ENCODE measurements around the gene ELFN2.

Gene ELFN2

DNA sequence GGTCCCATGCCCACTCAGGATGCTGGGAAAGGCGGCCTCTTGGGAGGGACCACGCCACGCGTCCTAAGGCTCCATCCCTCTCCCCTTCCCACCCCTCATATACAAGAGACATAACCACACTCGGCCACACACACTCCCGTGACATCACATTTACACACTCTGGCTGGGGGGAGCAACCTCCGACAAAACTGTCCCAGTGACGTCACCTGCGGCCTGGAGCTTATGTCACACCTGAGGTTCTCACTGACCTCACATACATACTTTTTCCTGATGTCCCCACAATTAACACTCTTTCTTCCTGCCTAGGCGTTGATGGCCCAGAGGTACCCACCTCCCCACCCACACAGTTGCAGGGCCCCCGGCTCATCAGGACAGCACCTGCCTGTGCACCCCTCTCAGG, 1.9 kb downstream of the ELFN2 start:
- TF ChIP-seq, protein P1, sequence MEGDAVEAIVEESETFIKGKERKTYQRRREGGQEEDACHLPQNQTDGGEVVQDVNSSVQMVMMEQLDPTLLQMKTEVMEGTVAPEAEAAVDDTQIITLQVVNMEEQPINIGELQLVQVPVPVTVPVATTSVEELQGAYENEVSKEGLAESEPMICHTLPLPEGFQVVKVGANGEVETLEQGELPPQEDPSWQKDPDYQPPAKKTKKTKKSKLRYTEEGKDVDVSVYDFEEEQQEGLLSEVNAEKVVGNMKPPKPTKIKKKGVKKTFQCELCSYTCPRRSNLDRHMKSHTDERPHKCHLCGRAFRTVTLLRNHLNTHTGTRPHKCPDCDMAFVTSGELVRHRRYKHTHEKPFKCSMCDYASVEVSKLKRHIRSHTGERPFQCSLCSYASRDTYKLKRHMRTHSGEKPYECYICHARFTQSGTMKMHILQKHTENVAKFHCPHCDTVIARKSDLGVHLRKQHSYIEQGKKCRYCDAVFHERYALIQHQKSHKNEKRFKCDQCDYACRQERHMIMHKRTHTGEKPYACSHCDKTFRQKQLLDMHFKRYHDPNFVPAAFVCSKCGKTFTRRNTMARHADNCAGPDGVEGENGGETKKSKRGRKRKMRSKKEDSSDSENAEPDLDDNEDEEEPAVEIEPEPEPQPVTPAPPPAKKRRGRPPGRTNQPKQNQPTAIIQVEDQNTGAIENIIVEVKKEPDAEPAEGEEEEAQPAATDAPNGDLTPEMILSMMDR (IDR thresholded peaks at IDR 0.05) = no peak
- H3K27ac ChIP-seq = no peak overlapping the region
- H2AFZ ChIP-seq = no peak overlapping the region
- H3K36me3 ChIP-seq (ENCODE audit: control insufficient read depth, insufficient read depth, low read length) = no peaks in the 10 kb centered on the region
- H3K4me1 ChIP-seq = no peaks in the 10 kb centered on the region
- H3K79me2 ChIP-seq = no peaks in the 10 kb centered on the region
- H3K9me3 ChIP-seq (ENCODE audit: control insufficient read depth, low read length) = no peaks in the 10 kb centered on the region
- no peak overlapping the region for H3K4me3 ChIP-seq (ENCODE audit: low read depth, low read length)
- H3K4me2 ChIP-seq (ENCODE audit: low read length) = no peak overlapping the region
- peaks cover 7% of the 10 kb centered on the region for H3K27me3 ChIP-seq (ENCODE audit: control insufficient read depth, insufficient read depth, low read length)
- H3K9ac ChIP-seq = no peak overlapping the region

DNA sequence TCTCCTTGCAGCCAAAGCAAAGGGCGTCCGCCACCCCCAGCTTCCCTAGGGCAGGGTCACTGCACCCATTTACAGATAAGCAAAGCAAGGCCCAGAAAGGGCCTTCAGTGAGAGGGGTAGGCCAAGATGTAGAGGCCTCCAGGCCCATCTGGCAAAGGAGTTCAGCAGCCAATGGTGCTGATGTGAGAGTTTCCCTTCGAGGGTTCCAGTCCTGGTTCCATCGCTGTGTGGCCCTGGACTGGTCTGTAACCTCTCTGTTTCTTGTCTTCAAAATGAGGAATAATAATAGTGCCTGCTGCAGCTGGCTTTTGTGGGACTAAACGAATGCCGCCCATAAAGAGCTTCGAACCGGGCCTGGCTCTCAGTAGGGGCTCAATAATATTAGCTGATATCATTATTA, 4.0 kb downstream of the ELFN2 start:
- Histone ChIP-seq H3K79me2 (no peaks in the 10 kb centered on the region), H3K9me3 (ENCODE audit: control insufficient read depth, low read length) (no peaks in the 10 kb centered on the region), H3K4me3 (ENCODE audit: low read depth, low read length) (no peak overlapping the region), H3K4me2 (ENCODE audit: low read length) (no peak overlapping the region), H3K27me3 (ENCODE audit: control insufficient read depth, insufficient read depth, low read length) (peaks cover 3% of the 10 kb centered on the region), H2AFZ (no peak overlapping the region), H3K4me1 (no peaks in the 10 kb centered on the region), H3K9ac (no peak overlapping the region), H3K27ac (no peak overlapping the region), H3K36me3 (ENCODE audit: control insufficient read depth, insufficient read depth, low read length) (no peaks in the 10 kb centered on the region)
- TF ChIP-seq, protein P1 (IDR thresholded peaks at IDR 0.05) = no peak

DNA sequence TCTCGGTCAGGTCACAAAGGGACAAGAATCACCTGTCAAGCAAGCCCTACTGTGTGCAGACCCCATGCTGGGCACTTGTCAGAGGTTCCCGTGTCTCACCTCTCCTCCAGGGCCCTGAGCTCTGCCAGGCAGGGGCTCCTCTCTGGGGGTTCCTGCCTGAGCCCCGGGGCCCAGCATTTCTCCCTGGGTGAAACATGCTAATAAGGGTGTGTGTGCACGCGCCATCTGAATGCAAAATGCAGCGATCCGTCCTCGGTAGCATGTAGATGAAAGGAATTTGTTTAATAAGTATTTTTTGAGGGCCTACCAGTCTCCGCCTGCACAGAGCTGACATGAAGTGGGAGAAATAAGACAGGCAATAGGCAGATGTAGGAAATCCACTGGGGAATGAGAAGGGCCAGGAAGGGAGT, 5.8 kb downstream of the ELFN2 start:
- Histone ChIP-seq H3K79me2 (no peaks in the 10 kb centered on the region), H3K9ac (no peak overlapping the region), H2AFZ (no peak overlapping the region), H3K4me1 (no peaks in the 10 kb centered on the region), H3K4me2 (ENCODE audit: low read length) (no peak overlapping the region), H3K27me3 (ENCODE audit: control insufficient read depth, insufficient read depth, low read length) (no peaks in the 10 kb centered on the region), H3K27ac (no peak overlapping the region), H3K36me3 (ENCODE audit: control insufficient read depth, insufficient read depth, low read length) (no peaks in the 10 kb centered on the region), H3K4me3 (ENCODE audit: low read depth, low read length) (no peak overlapping the region), H3K9me3 (ENCODE audit: control insufficient read depth, low read length) (no peaks in the 10 kb centered on the region)
- TF ChIP-seq, protein P1 (IDR thresholded peaks at IDR 0.05) = no peak

DNA sequence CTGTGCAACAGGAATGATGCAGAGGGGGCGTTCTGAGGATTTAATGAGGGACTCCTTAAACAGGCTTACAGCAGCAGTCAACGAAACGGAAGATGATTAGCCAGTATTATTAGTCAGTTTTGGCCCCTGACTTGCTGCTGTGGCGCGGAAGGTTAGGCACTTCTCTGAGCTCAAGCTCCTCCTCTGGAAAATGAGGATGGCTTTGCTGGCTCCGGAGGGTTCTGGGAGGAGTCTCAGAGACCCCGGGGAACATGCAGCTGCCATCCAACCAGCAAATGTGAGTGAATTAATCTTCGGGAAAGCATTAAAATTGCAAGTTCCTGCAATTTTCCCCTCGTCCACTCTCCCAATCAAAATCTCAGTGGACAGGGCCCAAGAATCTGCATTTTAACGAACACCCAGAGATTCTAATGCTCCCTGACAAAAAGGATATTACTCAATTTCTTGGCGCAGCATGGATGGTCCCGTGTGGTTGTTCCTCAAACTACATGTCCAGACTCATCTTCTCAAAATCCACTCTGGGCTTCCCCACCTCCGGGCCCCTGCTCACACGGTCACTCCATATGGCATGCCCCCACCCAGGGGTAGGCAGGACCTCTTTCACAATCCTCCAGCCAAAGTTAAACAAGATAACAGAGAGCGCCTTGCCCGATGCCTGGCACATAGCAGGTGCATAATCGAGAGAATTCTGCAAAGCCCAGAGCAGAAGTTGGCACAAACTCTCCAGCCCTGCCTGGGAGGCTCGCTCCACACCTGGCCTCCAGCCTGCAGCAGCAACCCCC, 6.4 kb downstream of the ELFN2 start:
- H3K9me3 ChIP-seq (ENCODE audit: control insufficient read depth, low read length) = no peaks in the 10 kb centered on the region
- TF ChIP-seq, protein P1 (IDR thresholded peaks at IDR 0.05) = no peak
- no peak overlapping the region for H2AFZ ChIP-seq
- H3K4me1 ChIP-seq = no peaks in the 10 kb centered on the region
- H3K9ac ChIP-seq = no peak overlapping the region
- H3K79me2 ChIP-seq = no peaks in the 10 kb centered on the region
- no peak overlapping the region for H3K4me3 ChIP-seq (ENCODE audit: low read depth, low read length)
- no peaks in the 10 kb centered on the region for H3K27me3 ChIP-seq (ENCODE audit: control insufficient read depth, insufficient read depth, low read length)
- H3K36me3 ChIP-seq (ENCODE audit: control insufficient read depth, insufficient read depth, low read length) = no peaks in the 10 kb centered on the region
- H3K4me2 ChIP-seq (ENCODE audit: low read length) = no peak overlapping the region
- H3K27ac ChIP-seq = no peak overlapping the region

Data from parathyroid adenoma (tissue), 2 donors.